AG09319 (cell line): ENCODE data around the gene PRICKLE2.

Source experiments
- DNase-seq: peaks from one replicate; pipeline ENCODE4 v3.0.0-alpha.2; 2010; ENCODE audit warnings: low read depth; ENCODE audit errors: extremely low read depth
- TF ChIP-seq, protein P1 (sequence below): IDR thresholded peaks from 2 replicates; pipeline ENCODE4 v1.5.1; 2011; ENCODE audit warnings: low read depth, mild to moderate bottlenecking, inconsistent platforms, low read length, moderate library complexity

Gene PRICKLE2

DNA sequence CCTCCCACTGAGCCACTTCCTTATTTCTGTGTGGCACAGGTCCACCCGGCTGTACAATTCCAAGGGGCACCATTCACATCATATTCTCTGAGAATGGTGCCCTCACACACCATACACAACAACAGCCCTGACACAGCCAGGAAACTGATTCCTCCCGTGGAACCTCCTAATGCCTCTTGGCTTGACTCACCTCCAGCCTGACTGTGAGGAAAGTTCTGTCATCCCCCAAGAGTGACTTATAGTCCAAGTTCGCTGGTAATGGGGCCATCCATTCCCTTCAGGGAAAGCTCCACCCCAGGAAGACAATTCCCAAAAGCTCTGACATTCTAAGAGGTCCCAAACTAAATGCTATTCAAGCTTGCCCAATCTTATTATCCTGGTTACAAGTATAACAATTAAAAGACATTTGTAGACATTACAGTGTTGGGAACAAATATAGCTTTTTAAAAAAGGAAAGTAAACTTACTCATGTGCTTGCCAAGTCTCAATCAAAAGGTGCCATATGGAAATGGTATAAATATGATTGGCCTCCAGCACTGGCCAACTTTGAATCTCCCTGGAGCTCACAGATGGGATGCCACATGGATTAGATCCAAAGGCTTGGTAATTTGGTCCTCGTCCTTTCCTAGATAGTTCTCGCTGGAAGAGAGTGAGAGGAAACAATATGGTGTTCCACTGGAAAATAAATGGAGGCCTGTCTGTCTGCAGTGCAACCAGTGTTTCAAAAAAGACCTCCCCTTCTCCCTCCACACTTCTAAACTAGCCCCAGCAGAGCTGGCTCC is 145.7 kb downstream of the PRICKLE2 start:
- TF ChIP-seq, protein P1, sequence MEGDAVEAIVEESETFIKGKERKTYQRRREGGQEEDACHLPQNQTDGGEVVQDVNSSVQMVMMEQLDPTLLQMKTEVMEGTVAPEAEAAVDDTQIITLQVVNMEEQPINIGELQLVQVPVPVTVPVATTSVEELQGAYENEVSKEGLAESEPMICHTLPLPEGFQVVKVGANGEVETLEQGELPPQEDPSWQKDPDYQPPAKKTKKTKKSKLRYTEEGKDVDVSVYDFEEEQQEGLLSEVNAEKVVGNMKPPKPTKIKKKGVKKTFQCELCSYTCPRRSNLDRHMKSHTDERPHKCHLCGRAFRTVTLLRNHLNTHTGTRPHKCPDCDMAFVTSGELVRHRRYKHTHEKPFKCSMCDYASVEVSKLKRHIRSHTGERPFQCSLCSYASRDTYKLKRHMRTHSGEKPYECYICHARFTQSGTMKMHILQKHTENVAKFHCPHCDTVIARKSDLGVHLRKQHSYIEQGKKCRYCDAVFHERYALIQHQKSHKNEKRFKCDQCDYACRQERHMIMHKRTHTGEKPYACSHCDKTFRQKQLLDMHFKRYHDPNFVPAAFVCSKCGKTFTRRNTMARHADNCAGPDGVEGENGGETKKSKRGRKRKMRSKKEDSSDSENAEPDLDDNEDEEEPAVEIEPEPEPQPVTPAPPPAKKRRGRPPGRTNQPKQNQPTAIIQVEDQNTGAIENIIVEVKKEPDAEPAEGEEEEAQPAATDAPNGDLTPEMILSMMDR: no peak
- DNase-seq: no peak

DNA sequence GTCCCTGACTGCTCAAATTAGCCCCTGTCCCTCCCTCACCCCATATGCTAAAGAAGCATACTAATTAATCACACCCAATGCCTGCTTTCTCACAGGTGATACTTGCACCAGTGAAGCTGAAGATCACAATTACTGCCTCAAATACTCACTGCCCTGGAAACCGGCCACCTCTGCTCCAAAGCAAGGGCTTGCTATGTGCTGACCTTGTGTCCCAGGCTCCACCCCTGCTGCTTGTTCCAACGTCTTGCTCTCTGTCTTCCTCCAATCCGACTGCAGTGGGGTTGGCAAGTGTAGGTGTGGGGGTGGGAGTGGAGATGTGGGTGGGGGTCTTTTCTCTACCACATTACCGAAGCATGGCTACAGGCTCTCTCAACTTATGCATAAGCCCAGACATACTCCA is 146.3 kb downstream of the PRICKLE2 start:
- no peak for DNase-seq
- TF ChIP-seq, protein P1: no peak

DNA sequence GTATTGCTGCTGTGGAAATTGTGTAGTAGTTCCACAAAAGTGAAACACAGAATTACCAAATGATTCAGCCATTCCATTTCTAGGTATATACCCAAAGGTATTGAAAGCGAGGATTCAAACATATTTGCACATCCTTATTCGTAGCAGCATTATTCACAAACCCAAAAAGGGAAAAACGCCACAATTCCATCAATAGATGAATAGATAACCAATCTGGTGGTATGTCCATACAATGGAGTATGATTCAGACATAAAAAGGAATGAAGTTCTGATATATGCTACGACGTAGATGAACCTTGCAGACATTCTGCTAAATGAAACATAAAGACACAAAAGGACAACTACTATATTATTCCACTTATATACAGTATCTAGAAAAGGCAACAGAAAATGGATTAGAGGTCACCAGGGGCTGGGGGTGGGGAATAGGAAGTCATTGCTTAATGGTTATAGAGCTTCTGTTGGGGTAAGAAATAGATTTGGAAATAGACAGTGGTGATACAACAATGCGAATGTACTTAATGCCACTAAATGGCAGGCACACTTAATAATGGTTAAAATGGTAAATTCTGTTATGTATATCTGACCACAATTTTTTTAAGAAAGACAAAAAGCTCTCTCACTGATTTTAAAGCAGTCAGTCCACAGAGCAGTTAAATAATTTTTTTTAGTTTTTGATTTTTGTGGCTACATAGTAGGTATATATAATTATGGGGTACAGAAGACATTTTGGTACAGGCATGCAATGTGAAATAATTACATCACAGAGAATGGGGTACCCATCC is 150.2 kb downstream of the PRICKLE2 start:
- TF ChIP-seq, protein P1: no peak
- no peak for DNase-seq

DNA sequence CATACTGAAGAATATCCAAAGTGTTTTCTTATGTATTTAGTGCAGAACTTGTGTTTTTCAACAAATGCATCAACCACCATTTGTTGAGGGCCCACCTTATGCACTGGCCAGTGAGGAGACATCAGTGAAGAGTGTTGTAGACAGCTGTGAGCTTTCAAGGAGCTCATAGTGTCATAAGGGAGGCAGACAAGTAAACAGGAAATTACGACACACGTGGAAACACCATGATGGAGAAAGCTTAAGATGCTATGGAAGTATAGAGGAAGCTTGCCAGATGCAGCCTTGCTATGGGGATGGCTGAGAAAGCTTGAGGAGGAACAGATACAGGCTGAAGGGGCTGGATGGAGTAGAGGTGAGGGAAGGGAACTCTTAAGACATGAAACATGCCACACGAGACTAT is 151.2 kb downstream of the PRICKLE2 start:
- TF ChIP-seq, protein P1: no peak
- DNase-seq: no peak

DNA sequence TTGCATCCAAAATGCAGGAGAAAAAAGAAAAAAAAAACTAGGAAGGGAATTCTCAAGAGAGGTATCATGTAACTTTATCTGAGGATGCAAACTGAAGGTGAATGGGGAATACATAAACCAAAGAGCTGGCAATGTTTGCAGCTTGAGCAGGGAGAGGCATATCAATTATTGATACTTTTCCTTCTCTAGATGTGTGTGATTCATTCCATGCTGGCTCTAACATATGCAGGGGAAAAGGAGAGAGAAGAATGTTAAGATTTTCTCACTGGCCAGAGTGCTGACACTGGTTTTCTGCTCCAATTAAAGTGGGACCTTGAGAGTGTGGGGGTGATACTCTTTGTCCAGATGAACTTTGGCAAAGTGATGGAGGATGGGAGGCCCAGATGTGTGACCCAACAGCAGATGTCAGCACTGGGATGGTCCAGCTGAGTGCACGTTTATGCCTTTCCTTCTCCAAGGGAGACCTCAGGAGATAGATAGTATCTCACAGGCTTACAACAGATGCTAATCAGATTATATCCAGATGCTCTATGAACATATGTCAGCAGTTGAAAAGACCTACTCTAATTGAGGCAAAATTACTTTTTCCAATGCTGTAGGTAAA is 152.0 kb downstream of the PRICKLE2 start:
- TF ChIP-seq, protein P1: peak; percentile 27
- DNase-seq: peak; percentile 49

DNA sequence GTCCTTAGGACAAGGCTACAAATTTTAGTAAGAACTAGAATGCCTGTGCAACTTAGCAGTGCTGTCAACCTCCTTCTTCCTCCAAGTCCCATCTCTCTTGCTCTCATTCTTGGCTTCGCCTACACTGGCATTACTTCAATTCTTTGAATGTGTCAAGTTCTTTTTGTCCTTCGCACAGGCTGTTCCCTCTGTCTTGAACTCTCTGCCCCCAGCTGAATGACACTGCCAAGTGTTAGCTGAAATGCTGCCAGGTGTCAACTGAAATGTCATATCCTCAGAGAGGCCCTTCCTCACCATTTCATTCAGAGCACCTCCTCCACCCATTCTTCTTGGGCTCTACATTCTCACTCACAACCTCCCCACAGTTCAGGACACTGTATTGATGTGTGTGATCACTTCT is 153.1 kb downstream of the PRICKLE2 start:
- DNase-seq: no peak
- TF ChIP-seq, protein P1: no peak

DNA sequence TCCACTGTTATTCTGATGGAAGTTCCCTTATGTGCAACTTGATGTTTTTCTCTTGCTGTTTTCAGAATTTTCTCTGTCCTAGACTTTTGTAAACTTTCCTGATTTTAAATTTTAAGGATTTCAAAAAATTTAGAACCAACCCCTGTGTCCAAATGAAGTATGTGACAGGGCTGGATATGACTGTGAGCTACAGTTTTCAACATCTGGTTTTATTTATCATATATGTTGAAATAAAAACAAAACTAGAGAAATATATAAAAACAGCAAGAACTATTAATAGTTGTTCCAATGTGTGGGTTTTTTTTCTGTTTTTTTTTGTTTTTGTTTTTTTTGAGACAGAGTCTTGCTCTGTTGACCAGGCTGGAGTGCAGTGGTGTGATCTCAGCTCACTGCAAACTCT is 154.6 kb downstream of the PRICKLE2 start:
- TF ChIP-seq, protein P1: no peak
- DNase-seq: no peak
